ENCODE data around the gene E2F4. TPM values are rescaled to one million over a fixed set of nuclear protein-coding genes. Genes with fewer than 3 reads are reported as not detected.

Gene E2F4
- total and polyA plus RNA-seq, 2 of the 13 experiments (the other 11 are each of a cell fraction or from before 2014, with no cell fraction given), result 84.8 to 91.2 TPM

GRCh38 chr16:67226804-67227566, 35.0 kb downstream of the E2F4 start, which contains the start of gene TMEM208 (continued):
- TF ChIP-seq ARID5B (CRISPR knock-in tag; IDR thresholded peaks at IDR 0.05) (peak; percentile 70), ARID3A (IDR thresholded peaks at IDR 0.05; ENCODE audit: low read depth, low read length) (peak; percentile 40; the same call in 1 of the 2 replicates), GTF3A (CRISPR knock-in tag; conservative IDR thresholded peaks at IDR 0.05) (no peak), ZNF235 (CRISPR knock-in tag; IDR thresholded peaks at IDR 0.05; ENCODE audit: borderline replicate concordance) (no peak), SIN3B (IDR thresholded peaks at IDR 0.05; ENCODE audit: low read length) (peak; percentile 99), HMG20B (CRISPR knock-in tag; conservative IDR thresholded peaks at IDR 0.05) (no peak), NFYC (CRISPR knock-in tag; IDR thresholded peaks at IDR 0.05) (peak; percentile 73), TOPORS (CRISPR knock-in tag; IDR thresholded peaks at IDR 0.05) (no peak; the same call in 1 of the 2 replicates), DNMT3B (CRISPR knock-in tag; conservative IDR thresholded peaks at IDR 0.05) (peak; percentile 82; the same call in 1 of the 2 replicates), TSC22D2 (CRISPR knock-in tag; IDR thresholded peaks at IDR 0.05; ENCODE audit: borderline replicate concordance) (no peak; the same call in 1 of the 2 replicates), MED13 (CRISPR knock-in tag; IDR thresholded peaks at IDR 0.05) (0 out of 2 replicates have a peak, but pooled peaks have one; percentile 60), MYPOP (CRISPR knock-in tag; IDR thresholded peaks at IDR 0.05) (0 out of 2 replicates have a peak, but pooled peaks have one; percentile 52), NKX3-1 (CRISPR knock-in tag; IDR thresholded peaks at IDR 0.05) (peak; percentile 54; the same call in 1 of the 2 replicates), ZNF34 (CRISPR knock-in tag; IDR thresholded peaks at IDR 0.05; ENCODE audit: borderline replicate concordance) (no peak; the same call in 1 of the 2 replicates), GFI1 (CRISPR knock-in tag; IDR thresholded peaks at IDR 0.05; ENCODE audit: borderline replicate concordance) (peak; percentile 37; the same call in 1 of the 2 replicates), MYC (CRISPR knock-in tag; IDR thresholded peaks at IDR 0.05; ENCODE audit: borderline replicate concordance) (peak; percentile 79; the same call in 1 of the 2 replicates), FOXO4 (CRISPR knock-in tag; conservative IDR thresholded peaks at IDR 0.05) (no peak), ZNF451 (CRISPR knock-in tag; IDR thresholded peaks at IDR 0.05) (0 out of 2 replicates have a peak, but pooled peaks have one; percentile 55), ZNF282 (IDR thresholded peaks at IDR 0.05; ENCODE audit: partially characterized antibody) (no peak), CREBL2 (CRISPR knock-in tag; IDR thresholded peaks at IDR 0.05; ENCODE audit: borderline replicate concordance) (no peak), GATAD2A (CRISPR knock-in tag; IDR thresholded peaks at IDR 0.05) (peak; percentile 80)
